CD4-positive, alpha-beta T cell treated with Interleukin-17A for 1 hour (primary cell): ENCODE data around the gene SLC9A4.

Source experiments
- DNase-seq: peaks from one replicate; pipeline ENCODE4 v3.0.0-alpha.2; 2020

SLC9A4 gene

GRCh38 chr2:102504833-102505232 lies 31.8 kb downstream of the SLC9A4 start:
- no peak for DNase-seq

GRCh38 chr2:102505290-102505689 lies 32.3 kb downstream of the SLC9A4 start:
- peak; percentile 20 for DNase-seq

GRCh38 chr2:102506743-102507142 lies 33.7 kb downstream of the SLC9A4 start:
- no peak for DNase-seq

GRCh38 chr2:102508863-102509262 lies 35.8 kb downstream of the SLC9A4 start:
- peak; percentile 4 for DNase-seq

- no peak for DNase-seq
Measured at GRCh38 chr2:102509749-102510148, 36.7 kb downstream of the SLC9A4 start.

GRCh38 chr2:102510791-102511575 lies 38.0 kb downstream of the SLC9A4 start:
- no peak for DNase-seq

GRCh38 chr2:102512161-102512560 lies 39.1 kb downstream of the SLC9A4 start:
- no peak for DNase-seq

GRCh38 chr2:102513355-102513939 lies 40.4 kb downstream of the SLC9A4 start:
- no peak for DNase-seq

- DNase-seq, result no peak
Measured at GRCh38 chr2:102514061-102514785, 41.2 kb downstream of the SLC9A4 start.

- DNase-seq, result no peak
Measured at GRCh38 chr2:102515851-102516250, 42.8 kb downstream of the SLC9A4 start.

GRCh38 chr2:102518170-102518569 lies 45.1 kb downstream of the SLC9A4 start:
- no peak for DNase-seq

GRCh38 chr2:102520009-102520408 lies 47.0 kb downstream of the SLC9A4 start:
- DNase-seq, result peak; percentile 12

- DNase-seq, result no peak
Measured at GRCh38 chr2:102520801-102521200, 47.8 kb downstream of the SLC9A4 start.

GRCh38 chr2:102522162-102522561 lies 49.1 kb downstream of the SLC9A4 start:
- no peak for DNase-seq

- DNase-seq, result peak; percentile 24
Measured at GRCh38 chr2:102522890-102523289, 49.9 kb downstream of the SLC9A4 start.

GRCh38 chr2:102523651-102524050 lies 50.6 kb downstream of the SLC9A4 start:
- DNase-seq, result no peak

- no peak for DNase-seq
Measured at GRCh38 chr2:102527086-102527485, 54.1 kb downstream of the SLC9A4 start.

GRCh38 chr2:102538491-102538890 lies 65.5 kb downstream of the SLC9A4 start:
- DNase-seq, result no peak

GRCh38 chr2:102540882-102541281 lies 67.9 kb downstream of the SLC9A4 start:
- no peak for DNase-seq

GRCh38 chr2:102544182-102544581 lies 71.2 kb downstream of the SLC9A4 start:
- DNase-seq, result no peak

- no peak for DNase-seq
Measured at GRCh38 chr2:102547462-102547861, 74.4 kb downstream of the SLC9A4 start.

GRCh38 chr2:102549027-102549426 lies 76.0 kb downstream of the SLC9A4 start:
- no peak for DNase-seq

GRCh38 chr2:102550151-102550550 lies 77.1 kb downstream of the SLC9A4 start:
- no peak for DNase-seq
